ENCODE data around the gene ATF6. TPM values are rescaled to one million over a fixed set of nuclear protein-coding genes. Genes with fewer than 3 reads are reported as not detected.

ATF6 gene
- total RNA-seq, 6 experiments from 2014 or later, result 16.5 to 24.4 (median 20.4) TPM

GRCh38 chr1:162003061-162003829, 237.1 kb downstream of the ATF6 start:
- Histone ChIP-seq H3K27me3 (no peaks in the 10 kb centered on the region), H3K36me3 (no peaks in the 10 kb centered on the region), H3K9me3 (no peaks in the 10 kb centered on the region), H3K4me1 (no peaks in the 10 kb centered on the region), H3K4me3 (no peak overlapping the region), H3K27ac (peak overlapping the region in 2 of 3 donors; percentile 17 to 24)
- intact Hi-C loops (cut with DNase I), result no loop called here
- DNase-seq, result no peak
- WGBS (ENCODE audit: insufficient coverage, low coverage, low lambda C conversion rate, missing lambda C conversion rate), result 44% methylated on average over 11 of the region's 15 CpGs
- TF ChIP-seq CTCF (IDR thresholded peaks at IDR 0.05) (no peak), POLR2A (IDR thresholded peaks at IDR 0.05) (no peak)
- peak in 3 of 4 donors; percentile 29 to 58 (median 44) for ATAC-seq

DNA sequence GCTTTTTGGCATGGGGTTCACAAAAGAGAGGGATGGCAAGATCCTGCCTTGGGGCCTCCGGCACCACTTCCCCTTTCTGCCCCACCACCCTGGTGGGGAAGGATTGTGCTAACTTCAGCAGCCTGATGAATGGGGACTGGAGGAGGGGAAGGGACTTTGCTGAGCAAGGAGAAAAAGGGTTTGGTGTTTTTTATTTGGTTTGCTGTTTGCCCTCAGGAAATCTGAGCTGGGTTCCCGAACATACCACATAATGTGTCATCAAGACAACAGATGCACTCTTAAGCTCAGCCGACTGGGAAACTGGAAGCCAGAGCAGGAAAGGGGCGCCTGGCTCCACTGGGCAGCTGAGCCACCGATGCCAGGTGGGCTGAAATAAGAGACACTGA, 237.7 kb downstream of the ATF6 start:
- Histone ChIP-seq H3K36me3 (no peaks in the 10 kb centered on the region), H3K4me1 (no peaks in the 10 kb centered on the region), H3K9me3 (no peaks in the 10 kb centered on the region), H3K27me3 (no peaks in the 10 kb centered on the region), H3K4me3 (no peak overlapping the region), H3K27ac (peak overlapping the region in 1 of 3 donors; percentile 33)
- ATAC-seq, result peak; percentile 63 to 79 (median 71)
- intact Hi-C loops (cut with DNase I), result no loop called here
- WGBS (ENCODE audit: insufficient coverage, low coverage, low lambda C conversion rate, missing lambda C conversion rate), result 35% methylated on average over 5 of the region's 5 CpGs
- TF ChIP-seq POLR2A (IDR thresholded peaks at IDR 0.05) (no peak), CTCF (IDR thresholded peaks at IDR 0.05) (no peak)
- no peak for DNase-seq

DNA sequence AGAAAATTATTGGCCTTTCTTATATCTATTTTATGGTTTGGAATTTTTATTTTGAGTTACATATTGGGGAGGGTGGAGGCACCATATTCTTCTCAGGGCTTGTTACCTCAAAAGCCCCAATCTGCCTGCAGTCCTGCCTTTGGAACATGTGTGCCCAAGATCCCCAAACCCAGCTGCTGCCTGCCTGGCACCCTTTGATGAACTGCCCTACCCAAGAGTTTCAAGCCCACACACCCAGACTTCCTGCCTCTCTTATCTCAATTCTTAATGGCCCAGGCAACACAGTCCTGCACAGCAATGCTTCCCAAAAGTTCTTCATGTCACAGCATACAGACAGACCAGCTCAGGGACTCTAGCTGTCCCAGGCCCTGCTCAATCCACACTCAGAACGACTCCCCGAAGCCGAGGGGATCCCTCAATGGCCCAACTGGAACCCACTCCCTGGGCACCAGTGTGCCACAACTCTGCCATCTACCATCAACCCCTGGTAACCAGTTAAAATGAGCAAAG, 238.4 kb downstream of the ATF6 start:
- H3K9me3 ChIP-seq, result no peaks in the 10 kb centered on the region
- no peaks in the 10 kb centered on the region for H3K27me3 ChIP-seq
- no peaks in the 10 kb centered on the region for H3K36me3 ChIP-seq
- no peak overlapping the region for H3K4me3 ChIP-seq
- ATAC-seq (no peak), DNase-seq (no peak)
- H3K27ac ChIP-seq, result peak overlapping the region in 1 of 3 donors; percentile 33
- TF ChIP-seq POLR2A (IDR thresholded peaks at IDR 0.05) (no peak), CTCF (IDR thresholded peaks at IDR 0.05) (no peak)
- intact Hi-C loops (cut with DNase I), result no loop called here
- 100% methylated on average over 1 of the region's 3 CpGs for WGBS (ENCODE audit: insufficient coverage, low coverage, low lambda C conversion rate, missing lambda C conversion rate)
- H3K4me1 ChIP-seq, result no peaks in the 10 kb centered on the region

DNA sequence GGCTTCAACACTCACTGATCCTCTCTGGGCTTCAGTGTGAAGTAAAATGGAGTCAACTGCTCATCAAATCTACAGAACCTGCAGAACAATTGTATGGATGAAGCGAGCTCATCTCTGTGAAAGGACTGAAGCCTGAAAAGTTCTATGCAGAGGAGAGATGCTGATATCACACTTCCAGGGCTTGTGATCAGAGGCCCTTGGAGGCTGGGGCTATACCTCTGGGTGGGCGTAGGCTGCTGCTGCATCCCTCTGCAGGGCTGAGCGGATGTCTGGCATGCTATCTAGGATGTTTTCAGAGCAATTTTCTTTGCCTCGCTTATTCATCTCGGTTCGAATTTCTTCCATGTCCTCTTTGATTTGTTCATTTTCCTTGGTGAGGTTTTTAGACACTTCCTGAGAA, 240.0 kb downstream of the ATF6 start:
- intact Hi-C loops (cut with DNase I), result no loop called here

More for the DNA sequence above, 240.0 kb downstream of the ATF6 start:
- 70% methylated on average over 5 of the region's 6 CpGs for WGBS (ENCODE audit: insufficient coverage, low coverage, low lambda C conversion rate, missing lambda C conversion rate)
- no peak overlapping the region for H3K4me3 ChIP-seq
- H3K27me3 ChIP-seq, result no peaks in the 10 kb centered on the region
- ATAC-seq (no peak), DNase-seq (no peak)
- H3K27ac ChIP-seq, result no peak overlapping the region
- H3K4me1 ChIP-seq, result no peaks in the 10 kb centered on the region
- H3K9me3 ChIP-seq, result no peaks in the 10 kb centered on the region
- TF ChIP-seq CTCF (IDR thresholded peaks at IDR 0.05) (no peak), POLR2A (IDR thresholded peaks at IDR 0.05) (no peak)
- no peaks in the 10 kb centered on the region for H3K36me3 ChIP-seq
